Ovary (tissue), 3 donors: ENCODE measurements around the gene LRRC9.

Source experiments
- EP300 ChIP-seq: sonication (generic); formaldehyde crosslinking; IDR thresholded peaks from one replicate; pipeline ENCODE4 v1.6.1; 2017; ENCODE audit warnings: antibody characterized with exemption
- TF ChIP-seq, protein P1 (sequence below), 3 donors: fragments of 450-650 bp in 2 of 3; fragments of 200-600 bp in 1 of 3; IDR thresholded peaks; one replicate each; pipeline versions ENCODE4 v1.5.1 to v1.8.0; 2016 to 2022; ENCODE audit warnings: antibody characterized with exemption in 3 of 3, mild to moderate bottlenecking in 1 of 3
- donor health status: DM: no; HTN: no; CAD: no.

- TF ChIP-seq, protein P1, sequence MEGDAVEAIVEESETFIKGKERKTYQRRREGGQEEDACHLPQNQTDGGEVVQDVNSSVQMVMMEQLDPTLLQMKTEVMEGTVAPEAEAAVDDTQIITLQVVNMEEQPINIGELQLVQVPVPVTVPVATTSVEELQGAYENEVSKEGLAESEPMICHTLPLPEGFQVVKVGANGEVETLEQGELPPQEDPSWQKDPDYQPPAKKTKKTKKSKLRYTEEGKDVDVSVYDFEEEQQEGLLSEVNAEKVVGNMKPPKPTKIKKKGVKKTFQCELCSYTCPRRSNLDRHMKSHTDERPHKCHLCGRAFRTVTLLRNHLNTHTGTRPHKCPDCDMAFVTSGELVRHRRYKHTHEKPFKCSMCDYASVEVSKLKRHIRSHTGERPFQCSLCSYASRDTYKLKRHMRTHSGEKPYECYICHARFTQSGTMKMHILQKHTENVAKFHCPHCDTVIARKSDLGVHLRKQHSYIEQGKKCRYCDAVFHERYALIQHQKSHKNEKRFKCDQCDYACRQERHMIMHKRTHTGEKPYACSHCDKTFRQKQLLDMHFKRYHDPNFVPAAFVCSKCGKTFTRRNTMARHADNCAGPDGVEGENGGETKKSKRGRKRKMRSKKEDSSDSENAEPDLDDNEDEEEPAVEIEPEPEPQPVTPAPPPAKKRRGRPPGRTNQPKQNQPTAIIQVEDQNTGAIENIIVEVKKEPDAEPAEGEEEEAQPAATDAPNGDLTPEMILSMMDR (IDR thresholded peaks at IDR 0.05) = no peak
- TF ChIP-seq EP300 = no peak
Observed at GRCh38 chr14:60008042-60008441, 88.1 kb downstream of the LRRC9 start.
